ENCODE measurements around the gene GNPTAB.
A peak's percentile ranks its signal among the peaks of the same experiment; 100 is the strongest.
"Not testable (repeated sequence)": the region's sequence is repeated elsewhere in the genome, so short reads cannot be mapped to it uniquely, and the experiment has no call there.

Gene GNPTAB

GRCh38 chr12:101859664-101860607, 29.2 kb upstream of the GNPTAB start:
- no peak for DNase-seq
- TF ChIP-seq GATA1 (IDR thresholded peaks at IDR 0.05; ENCODE audit: low read depth, low read length) (no peak), POLR2A (IDR thresholded peaks at IDR 0.05; ENCODE audit: low read length) (no peak)

DNA sequence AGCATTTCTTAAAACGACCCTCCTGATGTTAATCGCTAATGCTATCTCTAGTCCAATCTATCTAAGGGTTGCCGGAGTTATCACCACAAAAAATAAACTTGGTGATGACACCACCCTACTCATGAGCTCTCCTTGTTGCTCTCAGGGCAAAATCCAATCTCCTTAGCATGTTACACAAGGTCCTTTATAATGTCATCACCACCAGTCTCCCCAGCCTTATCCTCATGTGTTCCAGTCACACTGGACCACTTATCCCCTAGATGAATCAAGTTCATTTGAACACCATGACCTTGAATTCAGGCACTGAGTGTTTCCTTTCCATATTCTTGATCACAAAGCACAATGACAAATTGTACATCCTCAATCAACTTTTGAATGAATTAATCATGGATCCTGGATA, 27.6 kb upstream of the GNPTAB start:
- TF ChIP-seq POLR2A (IDR thresholded peaks at IDR 0.05; ENCODE audit: low read length), result no peak
- no peak for TF ChIP-seq GATA1 (IDR thresholded peaks at IDR 0.05; ENCODE audit: low read depth, low read length)
- peak in 1 of 2 experiments; percentile 15 for DNase-seq

GRCh38 chr12:101857043-101857558, 26.3 kb upstream of the GNPTAB start:
- DNase-seq, result peak in 1 of 2 experiments; percentile 28
- TF ChIP-seq GATA1 (IDR thresholded peaks at IDR 0.05; ENCODE audit: low read depth, low read length) (no peak), POLR2A (IDR thresholded peaks at IDR 0.05; ENCODE audit: low read length) (no peak)

DNA sequence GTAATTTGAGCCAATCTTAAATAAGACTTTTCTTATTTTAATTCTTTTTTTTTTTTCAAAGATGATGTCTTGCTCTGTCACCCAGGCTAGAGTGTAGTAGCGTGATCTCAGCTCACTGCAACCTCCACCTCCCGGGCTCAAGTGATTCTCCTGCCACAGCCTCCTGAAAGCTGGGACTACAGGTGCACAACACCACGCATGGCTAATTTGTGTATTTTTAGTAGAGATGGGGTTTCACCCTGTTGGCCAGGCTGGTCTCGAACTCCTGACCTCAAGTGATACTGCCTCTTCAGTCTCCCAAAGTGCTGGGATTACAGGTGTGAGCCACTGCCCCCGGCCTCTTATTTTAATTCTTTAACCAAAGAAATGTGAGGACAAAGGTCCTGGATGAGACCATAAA, 25.9 kb upstream of the GNPTAB start:
- DNase-seq, result not testable (repeated sequence)

- TF ChIP-seq GATA1 (IDR thresholded peaks at IDR 0.05; ENCODE audit: low read depth, low read length), result no peak
- no peak for TF ChIP-seq POLR2A (IDR thresholded peaks at IDR 0.05; ENCODE audit: low read length)
- peak; percentile 38 to 40 for DNase-seq
Observed at GRCh38 chr12:101855976-101856375, 25.2 kb upstream of the GNPTAB start.

DNA sequence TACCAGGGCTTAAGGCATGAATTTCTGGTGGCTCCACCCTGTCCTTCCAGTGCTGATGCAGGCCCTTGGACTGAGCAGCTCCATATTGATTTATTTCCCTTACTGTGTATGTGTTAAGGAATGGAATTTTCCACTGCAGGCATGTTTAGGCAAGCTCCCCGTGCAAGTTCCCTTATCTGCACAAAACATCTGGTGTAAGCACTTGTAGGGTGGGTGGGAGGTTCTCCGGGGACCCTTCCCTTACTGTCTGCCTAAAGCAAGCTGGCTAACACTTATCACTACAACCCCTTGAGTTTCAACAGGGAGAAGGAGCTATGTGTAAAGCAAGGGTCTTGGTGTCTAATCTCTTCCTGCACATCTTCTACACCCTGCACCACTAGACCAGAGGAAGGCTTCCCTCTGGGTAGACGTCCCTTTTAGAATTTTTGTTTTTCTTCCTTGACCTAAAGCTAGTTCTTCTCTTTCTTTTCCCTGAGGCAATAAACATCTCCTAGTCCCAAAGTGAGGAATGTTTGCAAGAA, 24.7 kb upstream of the GNPTAB start:
- peak; percentile 79 to 90 for DNase-seq
- TF ChIP-seq GATA1 (IDR thresholded peaks at IDR 0.05; ENCODE audit: low read depth, low read length) (no peak), POLR2A (IDR thresholded peaks at IDR 0.05; ENCODE audit: low read length) (no peak)

DNA sequence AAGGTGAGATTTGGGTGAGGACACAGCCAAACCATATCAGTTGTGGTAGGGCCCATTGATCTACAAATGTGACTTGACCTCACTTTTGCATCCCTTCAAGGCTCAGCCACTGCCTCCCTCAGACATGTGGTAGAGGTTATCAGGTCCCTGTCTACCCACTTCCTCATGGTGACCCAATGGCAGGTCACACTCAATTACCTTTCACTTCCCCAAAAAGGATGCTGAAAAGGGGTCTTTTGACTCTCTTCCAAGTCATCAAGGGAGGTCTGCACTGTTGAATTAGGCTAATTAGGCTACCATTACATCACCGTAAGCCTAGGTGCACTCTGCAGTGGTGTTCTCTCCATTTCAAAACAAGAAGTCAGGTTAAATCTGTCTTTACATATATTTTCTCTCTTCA, 24.0 kb upstream of the GNPTAB start:
- peak; percentile 7 for TF ChIP-seq POLR2A (IDR thresholded peaks at IDR 0.05; ENCODE audit: low read length)
- no peak for TF ChIP-seq GATA1 (IDR thresholded peaks at IDR 0.05; ENCODE audit: low read depth, low read length)
- peak; percentile 42 to 53 for DNase-seq

- TF ChIP-seq POLR2A (IDR thresholded peaks at IDR 0.05; ENCODE audit: low read length), result no peak
- no peak for TF ChIP-seq GATA1 (IDR thresholded peaks at IDR 0.05; ENCODE audit: low read depth, low read length)
- no peak for DNase-seq
Observed at GRCh38 chr12:101852998-101853397, 22.2 kb upstream of the GNPTAB start.

GRCh38 chr12:101850199-101850598, 19.4 kb upstream of the GNPTAB start:
- TF ChIP-seq GATA1 (IDR thresholded peaks at IDR 0.05; ENCODE audit: low read depth, low read length) (no peak), POLR2A (IDR thresholded peaks at IDR 0.05; ENCODE audit: low read length) (no peak)
- DNase-seq, result no peak

GRCh38 chr12:101847325-101847724, 16.6 kb upstream of the GNPTAB start:
- DNase-seq, result no peak
- no peak for TF ChIP-seq POLR2A (IDR thresholded peaks at IDR 0.05; ENCODE audit: low read length)
- no peak for TF ChIP-seq GATA1 (IDR thresholded peaks at IDR 0.05; ENCODE audit: low read depth, low read length)

GRCh38 chr12:101845137-101845711, 14.5 kb upstream of the GNPTAB start:
- TF ChIP-seq GATA1 (IDR thresholded peaks at IDR 0.05; ENCODE audit: low read depth, low read length), result no peak
- TF ChIP-seq POLR2A (IDR thresholded peaks at IDR 0.05; ENCODE audit: low read length), result no peak
- DNase-seq, result no peak

DNA sequence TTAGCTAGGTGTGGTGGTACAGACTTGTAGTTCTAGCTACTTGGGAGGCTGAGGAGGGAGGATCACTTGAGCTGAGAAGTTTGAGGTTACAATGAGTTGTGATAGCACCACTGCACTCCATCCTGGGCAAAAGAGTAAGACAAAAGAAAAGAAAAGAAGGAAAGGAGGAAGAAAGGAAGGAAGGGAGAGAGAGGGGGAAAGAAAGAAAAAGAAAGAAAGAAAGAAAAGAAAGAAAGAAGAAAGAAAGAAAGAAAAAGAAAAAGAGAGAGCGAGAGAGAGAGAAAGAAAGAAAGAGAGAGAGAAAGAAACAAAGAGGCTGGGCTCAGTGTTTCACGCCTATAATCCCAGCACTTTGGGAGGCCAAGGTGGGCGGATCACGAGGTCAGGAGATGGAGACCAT, 10.3 kb upstream of the GNPTAB start:
- TF ChIP-seq POLR2A (IDR thresholded peaks at IDR 0.05; ENCODE audit: low read length), result no peak
- no peak for TF ChIP-seq GATA1 (IDR thresholded peaks at IDR 0.05; ENCODE audit: low read depth, low read length)
- no peak for DNase-seq

DNA sequence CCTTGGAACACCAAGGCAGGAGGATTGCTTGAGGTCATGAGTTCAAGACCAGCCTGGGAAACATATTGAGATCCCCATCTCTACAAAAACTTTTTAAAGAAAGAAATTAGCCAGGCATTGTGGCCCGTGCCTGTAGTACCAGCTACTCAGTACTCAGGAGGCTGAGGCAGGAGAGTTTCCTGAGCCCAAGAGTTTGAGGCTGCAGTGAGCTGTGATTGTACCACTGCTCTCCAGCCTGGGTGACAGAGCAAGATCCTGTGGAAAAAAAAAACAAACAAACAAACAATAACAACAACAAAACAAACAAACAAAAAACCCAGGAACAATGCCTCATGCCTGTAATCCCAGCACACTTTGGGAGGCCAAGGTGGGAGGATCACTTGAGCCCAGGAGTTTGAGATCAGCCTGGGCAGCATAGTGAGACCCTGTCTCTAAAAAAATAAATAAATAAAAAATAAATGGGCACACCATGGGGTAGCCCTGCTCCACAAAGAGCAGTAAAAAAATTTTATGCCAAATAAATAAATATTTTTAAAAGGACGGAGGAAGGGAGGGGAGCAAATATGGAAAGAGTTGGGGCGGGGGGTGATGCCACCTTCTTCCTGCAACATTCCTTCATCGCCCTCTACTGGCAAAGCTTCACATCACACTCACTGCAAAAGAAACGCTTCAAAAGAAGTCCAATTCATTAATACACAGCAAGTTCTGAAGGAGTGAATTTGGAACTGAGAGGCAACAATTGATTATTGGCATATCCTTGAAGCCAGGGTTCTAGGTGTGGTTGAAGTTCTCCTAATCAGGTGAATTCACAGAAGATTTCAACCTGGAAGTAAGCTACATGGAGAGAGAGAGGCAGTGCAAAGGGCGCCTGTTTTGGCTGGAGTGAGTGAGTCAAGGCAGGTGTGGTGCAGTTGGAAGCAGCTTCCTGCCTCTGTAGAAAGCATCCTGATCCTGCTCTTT, 8.8 kb upstream of the GNPTAB start:
- DNase-seq, result peak; percentile 78 to 87
- TF ChIP-seq GATA1 (IDR thresholded peaks at IDR 0.05; ENCODE audit: low read depth, low read length), result no peak
- TF ChIP-seq POLR2A (IDR thresholded peaks at IDR 0.05; ENCODE audit: low read length), result no peak

All from erythroblast (primary cell).